B cell (primary cell): ENCODE measurements around the gene KCNJ6. TPM values are rescaled to one million over a fixed set of nuclear protein-coding genes. Genes with fewer than 3 reads are reported as not detected.

Experiments
- ATAC-seq: fragments of 200-7000 bp; cut with Tn5 transposase; one replicate; pipeline ENCODE4 v1.10.0; 2021; ENCODE audit warnings: low read depth, mild to moderate bottlenecking, moderate number of reproducible peaks, moderate library complexity
- CTCF ChIA-PET: fragments of 350-600 bp; sonication (Branson Sonifier 250); formaldehyde crosslinking; loops from one replicate; lab custom pipeline; 2021; ENCODE audit warnings: antibody characterized with exemption, inconsistent platforms; lab: Charles Lee
- POLR2A ChIA-PET: fragments of 350-600 bp; sonication (Branson Sonifier 250); formaldehyde crosslinking; loops from one replicate; lab custom pipeline; 2021; ENCODE audit warnings: antibody characterized with exemption; lab: Charles Lee
- DNase-seq: peaks from one replicate; pipeline ENCODE4 v3.0.0; 2013
- H2AFZ ChIP-seq: 2 replicates; pipeline ENCODE4 v1.6.1; 2012; ENCODE audit warnings: mild to moderate bottlenecking, low read depth, low read length; ENCODE audit not compliant: insufficient read depth, poor library complexity, severe bottlenecking
- H3K27ac ChIP-seq, 2 donors: 1 replicate in 1 of 2; 2 replicates in 1 of 2; pipeline ENCODE4 v1.5.1; 2012 to 2013; ENCODE audit warnings: low read length in 2 of 2, mild to moderate bottlenecking in 2 of 2, moderate library complexity in 1 of 2
- H3K27me3 ChIP-seq, 4 experiments: fragments of 200-600 bp in 1 of 4; sonication (generic) in 1 of 4; replicated peaks in 1 of 4; 1 replicate in 2 of 4; 2 replicates in 2 of 4; pipeline versions ENCODE4 v1.6.1 to v1.7.0; 2013 to 2016; ENCODE audit warnings: low read length in 3 of 4, mild to moderate bottlenecking in 2 of 4, mixed read lengths in 1 of 4, moderate library complexity in 1 of 4; ENCODE audit not compliant: insufficient read depth in 4 of 4, control insufficient read depth in 3 of 4; ENCODE audit errors: control extremely low read depth in 1 of 4
- H3K36me3 ChIP-seq, 2 experiments: replicated peaks in 1 of 2; 1 replicate in 1 of 2; 2 replicates in 1 of 2; pipeline versions ENCODE4 v1.6.1 to v1.7.1; 2013; ENCODE audit warnings: low read length in 1 of 2; ENCODE audit not compliant: insufficient read depth in 2 of 2, control insufficient read depth in 1 of 2; ENCODE audit errors: control extremely low read depth in 1 of 2, extremely low read depth in 1 of 2
- H3K4me1 ChIP-seq, 2 donors: fragments of 200-600 bp in 1 of 2; sonication (generic) in 1 of 2; 1 replicate in 1 of 2; 2 replicates in 1 of 2; pipeline versions ENCODE4 v1.5.1 to v1.6.1; 2013 to 2017; ENCODE audit warnings: low read length in 2 of 2; ENCODE audit not compliant: control insufficient read depth in 2 of 2, insufficient read depth in 2 of 2
- H3K4me2 ChIP-seq: replicated peaks from 2 replicates; pipeline ENCODE3; 2012; ENCODE audit warnings: mild to moderate bottlenecking, low read depth, low read length; ENCODE audit not compliant: poor library complexity, severe bottlenecking
- H3K4me3 ChIP-seq, 5 experiments: fragments of 200-600 bp in 1 of 5; sonication (generic) in 1 of 5; 1 replicate in 3 of 5; 2 replicates in 2 of 5; pipeline versions ENCODE4 v1.5.1 to v1.7.0; 2011 to 2016; ENCODE audit warnings: low read length in 4 of 5, mild to moderate bottlenecking in 4 of 5, low read depth in 2 of 5, control low read depth in 1 of 5, moderate library complexity in 1 of 5; ENCODE audit not compliant: insufficient read depth in 1 of 5; ENCODE audit errors: control extremely low read depth in 1 of 5, extremely low read depth in 1 of 5
- H3K79me2 ChIP-seq: fragments of 200-600 bp; sonication (generic); one replicate; pipeline ENCODE4 v1.6.0; 2016; ENCODE audit warnings: low read length; ENCODE audit not compliant: control insufficient read depth, insufficient read depth
- H3K9ac ChIP-seq: fragments of 200-600 bp; sonication (generic); 2 replicates; pipeline ENCODE4 v1.6.1; 2017; ENCODE audit warnings: mild to moderate bottlenecking, low read length, moderate library complexity
- H3K9me3 ChIP-seq, 3 donors: one replicate each; pipeline versions ENCODE4 v1.6.1 to v1.7.1; 2013; ENCODE audit warnings: low read length in 2 of 3; ENCODE audit not compliant: control insufficient read depth in 2 of 3, insufficient read depth in 1 of 3; ENCODE audit errors: control extremely low read depth in 1 of 3
- H4K20me1 ChIP-seq: 2 replicates; pipeline ENCODE4 v1.6.0; 2012; ENCODE audit warnings: mild to moderate bottlenecking, low read length; ENCODE audit not compliant: insufficient read depth, control insufficient read depth, poor library complexity, severe bottlenecking
- H3K27ac Mint-ChIP-seq: one replicate; pipeline ENCODE4 v1.8.0; 2021; ENCODE audit warnings: mixed read lengths
- H3K27me3 Mint-ChIP-seq: one replicate; pipeline ENCODE4 v1.8.0; 2021; ENCODE audit warnings: mixed read lengths
- H3K4me1 Mint-ChIP-seq: one replicate; pipeline ENCODE4 v1.8.0; 2021; ENCODE audit warnings: mixed read lengths
- H3K4me3 Mint-ChIP-seq: one replicate; pipeline ENCODE4 v1.8.0; 2021; ENCODE audit warnings: mixed read lengths
- H3K9me3 Mint-ChIP-seq: one replicate; pipeline ENCODE4 v1.8.0; 2022; ENCODE audit warnings: mixed read lengths; ENCODE audit not compliant: insufficient read depth
- EZH2 ChIP-seq: IDR thresholded peaks from 2 replicates; pipeline ENCODE4 v1.6.1; 2012; ENCODE audit warnings: borderline replicate concordance, low read depth, mild to moderate bottlenecking, moderate library complexity, low read length; ENCODE audit not compliant: insufficient read depth, poor library complexity, severe bottlenecking
- WGBS: methylation state at CpG from one replicate; pipeline ENCODE4 v1.1.5; 2013; ENCODE audit warnings: missing lambda C conversion rate; ENCODE audit not compliant: insufficient coverage; 5-methylcytosine and 5-hydroxymethylcytosine counted together
- intact Hi-C: fragments of 100-400 bp; cut with micrococcal nuclease; formaldehyde crosslinking; loops from one replicate; pipeline ENCODE4 v1.10.0; 2022
- polyA plus RNA-seq: library from polyadenylated mRNA; depleted of rRNA; stranded (reverse); fragments of >200 nt; gene quantifications from 2 replicates; pipeline ENCODE4 v1.2.3, GENCODE V29; 2012
- total RNA-seq, 2 donors: library from RNA; stranded (reverse); fragments of 120-200 nt in 1 of 2; gene quantifications; 1 replicate in 1 of 2; 2 replicates in 1 of 2; pipeline versions ENCODE4 v1.2.3 to v1.2.4, GENCODE V29; 2013 to 2022
- TF ChIP-seq, protein P1 (sequence below): fragments of 200-600 bp; IDR thresholded peaks from one replicate; pipeline ENCODE4 v1.8.0; 2022; ENCODE audit warnings: antibody characterized with exemption, mild to moderate bottlenecking

The KCNJ6 gene
- total and polyA plus RNA-seq, 2 donors (not counting 1 experiment from before 2014, with no cell fraction given): not detected

DNA sequence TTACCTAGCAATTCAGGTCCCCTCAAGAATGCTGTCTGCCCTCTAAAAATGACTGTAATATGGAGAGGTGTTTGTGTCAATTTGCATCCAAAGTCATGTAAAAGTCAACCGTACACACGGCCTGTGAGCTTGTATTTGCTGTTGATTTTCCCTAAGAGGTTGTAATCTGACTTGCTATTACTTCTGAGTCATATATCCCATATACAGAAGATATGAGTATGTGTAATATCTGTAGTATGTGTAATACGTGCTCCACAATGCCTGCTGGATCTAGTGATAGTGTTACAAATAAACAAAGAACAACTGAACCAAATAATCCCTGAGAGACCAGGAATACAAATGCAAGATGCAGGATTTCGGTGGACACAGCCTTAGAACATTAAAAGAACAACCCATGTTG, 1.4 kb upstream of the KCNJ6 start:
- no peak overlapping the region for H3K4me3 Mint-ChIP-seq
- H3K27me3 Mint-ChIP-seq: peaks cover 40% of the 10 kb centered on the region
- intact Hi-C loops: no loop called here
- WGBS: no CpG with 5 or more reads among the region's 4 CpGs
- H3K4me1 Mint-ChIP-seq: peaks cover 1% of the 10 kb centered on the region
- TF ChIP-seq, protein P1, sequence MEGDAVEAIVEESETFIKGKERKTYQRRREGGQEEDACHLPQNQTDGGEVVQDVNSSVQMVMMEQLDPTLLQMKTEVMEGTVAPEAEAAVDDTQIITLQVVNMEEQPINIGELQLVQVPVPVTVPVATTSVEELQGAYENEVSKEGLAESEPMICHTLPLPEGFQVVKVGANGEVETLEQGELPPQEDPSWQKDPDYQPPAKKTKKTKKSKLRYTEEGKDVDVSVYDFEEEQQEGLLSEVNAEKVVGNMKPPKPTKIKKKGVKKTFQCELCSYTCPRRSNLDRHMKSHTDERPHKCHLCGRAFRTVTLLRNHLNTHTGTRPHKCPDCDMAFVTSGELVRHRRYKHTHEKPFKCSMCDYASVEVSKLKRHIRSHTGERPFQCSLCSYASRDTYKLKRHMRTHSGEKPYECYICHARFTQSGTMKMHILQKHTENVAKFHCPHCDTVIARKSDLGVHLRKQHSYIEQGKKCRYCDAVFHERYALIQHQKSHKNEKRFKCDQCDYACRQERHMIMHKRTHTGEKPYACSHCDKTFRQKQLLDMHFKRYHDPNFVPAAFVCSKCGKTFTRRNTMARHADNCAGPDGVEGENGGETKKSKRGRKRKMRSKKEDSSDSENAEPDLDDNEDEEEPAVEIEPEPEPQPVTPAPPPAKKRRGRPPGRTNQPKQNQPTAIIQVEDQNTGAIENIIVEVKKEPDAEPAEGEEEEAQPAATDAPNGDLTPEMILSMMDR: no peak
- no peak for TF ChIP-seq EZH2
- Histone ChIP-seq H3K9me3 (peaks cover 0 to 13% (median 0%) of the 10 kb centered on the region in 3 donors), H2AFZ (no peak overlapping the region), H3K4me3 (no peak overlapping the region), H3K36me3 (no peaks in the 10 kb centered on the region), H3K4me1 (no peaks in the 10 kb centered on the region), H3K9ac (no peak overlapping the region), H3K79me2 (no peaks in the 10 kb centered on the region), H3K4me2 (no peak overlapping the region), H3K27ac (no peak overlapping the region), H3K27me3 (peaks cover 0 to 48% (median 20%) of the 10 kb centered on the region in 4 experiments), H4K20me1 (no peaks in the 10 kb centered on the region)
- DNase-seq (no peak), ATAC-seq (no peak)
- ChIA-PET POLR2A (no interaction called here), CTCF (no interaction called here)
- no peaks in the 10 kb centered on the region for H3K9me3 Mint-ChIP-seq
- H3K27ac Mint-ChIP-seq: no peak overlapping the region

DNA sequence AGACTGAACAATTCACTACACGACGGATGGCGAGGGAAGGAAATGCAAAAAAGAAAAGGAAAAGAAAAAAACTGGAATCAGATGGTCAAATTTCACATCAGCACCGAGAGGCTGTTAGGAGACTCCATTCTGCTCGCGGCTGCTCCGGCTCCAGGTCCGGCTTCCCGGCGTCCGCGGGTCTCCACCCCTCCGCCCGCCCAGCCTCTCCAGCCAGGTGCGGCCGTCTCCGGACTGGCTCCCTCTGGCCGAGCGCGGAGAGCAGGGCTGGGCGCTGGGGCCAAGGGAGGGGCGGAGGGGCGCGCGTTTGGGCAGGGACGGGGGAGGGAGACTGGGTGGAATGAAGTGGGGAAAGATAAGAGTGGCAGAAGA, 332 bp downstream of the KCNJ6 start:
- H3K9ac ChIP-seq: no peak overlapping the region
- peaks cover 0 to 13% (median 0%) of the 10 kb centered on the region in 3 donors for H3K9me3 ChIP-seq
- Mint-ChIP-seq H3K27ac (no peak overlapping the region), H3K4me1 (peaks cover 1% of the 10 kb centered on the region), H3K27me3 (peaks cover 53% of the 10 kb centered on the region), H3K9me3 (no peaks in the 10 kb centered on the region), H3K4me3 (no peak overlapping the region)
- DNase-seq: no peak
- 5% methylated on average over 23 of the region's 26 CpGs for WGBS
- H3K79me2 ChIP-seq: no peaks in the 10 kb centered on the region
- no peak overlapping the region for H3K4me2 ChIP-seq
- no peak overlapping the region for H2AFZ ChIP-seq
- ChIA-PET POLR2A (no interaction called here), CTCF (no interaction called here)
- H3K36me3 ChIP-seq: no peaks in the 10 kb centered on the region
- no peak for TF ChIP-seq EZH2
- TF ChIP-seq, protein P1: no peak
- peaks cover 0 to 42% (median 20%) of the 10 kb centered on the region in 4 experiments for H3K27me3 ChIP-seq
- H3K4me3 ChIP-seq: no peak overlapping the region
- H4K20me1 ChIP-seq: no peaks in the 10 kb centered on the region
- intact Hi-C loops: no loop called here
- H3K4me1 ChIP-seq: no peaks in the 10 kb centered on the region
- H3K27ac ChIP-seq: no peak overlapping the region
- no peak for ATAC-seq
